ENCODE data around the gene FOXI1.

Gene FOXI1

DNA sequence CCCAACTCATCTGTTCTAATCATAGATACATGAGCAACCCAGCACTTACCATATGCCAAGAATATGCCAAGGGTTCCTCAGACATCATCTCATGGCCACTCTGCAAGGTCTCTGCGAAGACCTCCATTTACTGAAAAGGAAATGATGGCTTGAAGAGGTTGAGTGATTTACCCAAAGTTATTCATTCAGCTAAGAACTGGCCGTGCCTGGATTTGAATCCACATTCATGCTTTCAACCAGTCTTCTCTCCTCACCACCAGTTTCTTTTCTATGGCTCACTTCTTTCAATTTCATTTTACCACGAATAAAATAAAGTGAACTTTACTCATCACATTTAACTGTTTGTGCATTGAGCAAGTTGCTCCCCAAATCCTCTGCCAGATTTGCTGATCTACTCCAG lies 27.2 kb upstream of the FOXI1 start:
- no peak overlapping the region for H3K4me3 ChIP-seq (ENCODE audit: low read depth, low read length)
- no peak for DNase-seq (ENCODE audit: low read depth)
- TF ChIP-seq, protein P1, sequence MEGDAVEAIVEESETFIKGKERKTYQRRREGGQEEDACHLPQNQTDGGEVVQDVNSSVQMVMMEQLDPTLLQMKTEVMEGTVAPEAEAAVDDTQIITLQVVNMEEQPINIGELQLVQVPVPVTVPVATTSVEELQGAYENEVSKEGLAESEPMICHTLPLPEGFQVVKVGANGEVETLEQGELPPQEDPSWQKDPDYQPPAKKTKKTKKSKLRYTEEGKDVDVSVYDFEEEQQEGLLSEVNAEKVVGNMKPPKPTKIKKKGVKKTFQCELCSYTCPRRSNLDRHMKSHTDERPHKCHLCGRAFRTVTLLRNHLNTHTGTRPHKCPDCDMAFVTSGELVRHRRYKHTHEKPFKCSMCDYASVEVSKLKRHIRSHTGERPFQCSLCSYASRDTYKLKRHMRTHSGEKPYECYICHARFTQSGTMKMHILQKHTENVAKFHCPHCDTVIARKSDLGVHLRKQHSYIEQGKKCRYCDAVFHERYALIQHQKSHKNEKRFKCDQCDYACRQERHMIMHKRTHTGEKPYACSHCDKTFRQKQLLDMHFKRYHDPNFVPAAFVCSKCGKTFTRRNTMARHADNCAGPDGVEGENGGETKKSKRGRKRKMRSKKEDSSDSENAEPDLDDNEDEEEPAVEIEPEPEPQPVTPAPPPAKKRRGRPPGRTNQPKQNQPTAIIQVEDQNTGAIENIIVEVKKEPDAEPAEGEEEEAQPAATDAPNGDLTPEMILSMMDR (conservative IDR thresholded peaks at IDR 0.05; ENCODE audit: low read depth, low read length): no peak

DNA sequence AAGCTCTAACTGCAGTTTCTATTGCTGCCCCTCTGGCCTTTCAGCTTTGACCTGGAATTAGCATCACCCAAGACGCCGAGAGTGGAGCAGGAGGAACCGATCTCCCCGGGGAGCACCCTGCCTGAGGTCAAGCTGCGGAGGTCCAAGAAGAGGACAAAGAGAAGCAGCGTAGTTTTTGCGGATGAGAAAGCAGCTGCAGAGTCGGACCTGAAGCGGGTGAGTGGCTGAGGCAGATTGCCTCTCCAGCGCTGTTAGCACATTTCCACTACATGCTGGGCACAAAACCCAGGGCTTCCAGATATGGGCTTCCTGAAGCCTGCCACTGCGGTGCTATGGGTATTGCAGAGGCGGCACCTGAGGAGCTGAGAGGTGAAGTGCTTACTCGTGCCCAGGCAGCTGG lies 26.8 kb upstream of the FOXI1 start:
- DNase-seq (ENCODE audit: low read depth): no peak
- TF ChIP-seq, protein P1 (conservative IDR thresholded peaks at IDR 0.05; ENCODE audit: low read depth, low read length): no peak
- no peak overlapping the region for H3K4me3 ChIP-seq (ENCODE audit: low read depth, low read length)

DNA sequence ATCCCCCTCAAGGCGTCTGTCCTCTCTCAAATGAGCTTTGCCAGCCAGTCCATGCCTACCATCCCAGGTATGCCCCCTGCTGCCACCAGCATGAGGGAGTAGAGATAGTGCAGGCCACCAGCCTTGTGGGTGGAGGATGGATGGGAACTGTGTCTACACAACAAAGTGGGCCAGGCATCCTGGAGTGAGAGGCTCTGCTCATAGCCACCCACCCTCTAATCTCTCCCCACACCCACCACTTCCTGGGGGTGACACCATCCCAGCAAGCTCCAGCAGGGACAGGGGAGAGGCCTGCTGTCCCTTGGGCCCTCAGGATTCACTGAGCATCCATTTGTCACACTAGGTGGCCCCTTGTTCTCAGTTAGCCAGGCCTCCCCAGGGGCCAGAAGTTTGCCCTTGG lies 25.5 kb upstream of the FOXI1 start:
- no peak for DNase-seq (ENCODE audit: low read depth)
- TF ChIP-seq, protein P1 (conservative IDR thresholded peaks at IDR 0.05; ENCODE audit: low read depth, low read length): no peak
- H3K4me3 ChIP-seq (ENCODE audit: low read depth, low read length): no peak overlapping the region

DNA sequence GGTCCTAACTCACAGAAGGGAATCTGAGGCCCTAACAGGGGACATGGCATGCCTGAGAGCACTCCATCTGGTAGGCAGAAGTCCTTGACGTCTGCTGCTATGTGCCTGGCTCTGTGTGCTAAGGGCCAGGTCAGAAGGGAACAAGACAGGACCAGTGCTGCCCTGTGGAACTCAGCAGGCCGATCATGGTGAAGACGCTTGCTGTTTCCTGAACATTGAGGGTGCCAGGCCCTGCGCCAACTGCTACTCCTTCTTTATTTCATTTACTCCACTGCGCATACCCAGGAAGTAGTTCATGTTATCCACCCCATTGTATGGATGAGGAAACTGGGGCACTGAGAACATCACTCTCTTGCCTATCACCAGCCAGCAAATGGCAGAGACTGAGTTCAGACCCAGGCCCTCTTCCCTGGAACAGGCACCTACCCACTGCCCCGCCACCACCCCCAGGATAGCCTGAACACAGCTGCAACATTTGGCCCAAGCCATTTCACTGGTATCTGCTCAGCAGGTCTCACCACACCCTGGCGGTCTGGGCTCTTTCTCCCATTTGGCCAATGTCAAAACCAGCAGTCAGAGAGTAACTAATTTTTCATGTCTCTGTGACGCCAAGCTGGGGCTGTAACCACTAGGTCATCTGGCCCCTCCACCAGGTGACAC lies 24.8 kb upstream of the FOXI1 start:
- no peak for DNase-seq (ENCODE audit: low read depth)
- TF ChIP-seq, protein P1 (conservative IDR thresholded peaks at IDR 0.05; ENCODE audit: low read depth, low read length): no peak
- H3K4me3 ChIP-seq (ENCODE audit: low read depth, low read length): no peak overlapping the region

DNA sequence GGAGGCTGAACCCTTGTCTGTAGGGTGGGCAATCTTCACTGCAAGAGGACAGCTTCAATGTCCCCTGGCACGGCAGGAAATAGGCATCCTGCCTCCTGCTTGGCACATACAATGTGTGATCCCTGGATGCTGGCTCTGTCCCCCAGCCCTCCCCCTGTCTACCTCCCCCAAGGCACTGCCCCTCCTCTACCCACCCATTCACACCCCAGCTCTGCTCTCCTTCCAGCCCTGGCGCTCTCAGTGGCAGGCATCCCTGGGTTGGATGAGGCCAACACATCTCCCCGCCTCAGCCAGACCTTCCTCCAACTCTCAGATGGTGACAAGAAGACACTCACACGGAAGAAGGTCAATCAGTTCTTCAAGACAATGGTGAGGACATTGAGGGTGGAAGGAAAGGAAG lies 24.1 kb upstream of the FOXI1 start:
- no peak for DNase-seq (ENCODE audit: low read depth)
- H3K4me3 ChIP-seq (ENCODE audit: low read depth, low read length): no peak overlapping the region
- TF ChIP-seq, protein P1 (conservative IDR thresholded peaks at IDR 0.05; ENCODE audit: low read depth, low read length): no peak

DNA sequence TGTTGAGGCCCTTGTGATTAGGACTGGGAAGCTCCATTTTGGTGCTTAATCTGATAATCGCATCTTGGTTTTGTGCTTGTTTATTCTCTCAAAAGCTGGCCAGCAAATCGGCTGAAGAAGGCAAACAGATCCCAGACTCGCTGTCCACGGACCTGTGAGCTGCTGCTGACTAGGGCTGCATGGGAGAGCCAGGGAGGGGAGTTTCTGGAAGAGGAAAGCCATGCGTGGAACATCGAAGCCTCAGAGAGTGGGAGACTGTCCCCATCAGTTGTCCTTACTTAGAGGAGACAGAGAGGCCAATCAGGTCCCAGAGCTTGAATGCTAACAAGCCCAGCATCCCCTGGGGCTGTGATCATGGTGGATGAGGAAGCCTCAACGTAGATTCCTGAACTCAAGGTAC lies 23.0 kb upstream of the FOXI1 start:
- TF ChIP-seq, protein P1 (conservative IDR thresholded peaks at IDR 0.05; ENCODE audit: low read depth, low read length): no peak
- no peak for DNase-seq (ENCODE audit: low read depth)
- H3K4me3 ChIP-seq (ENCODE audit: low read depth, low read length): no peak overlapping the region

DNA sequence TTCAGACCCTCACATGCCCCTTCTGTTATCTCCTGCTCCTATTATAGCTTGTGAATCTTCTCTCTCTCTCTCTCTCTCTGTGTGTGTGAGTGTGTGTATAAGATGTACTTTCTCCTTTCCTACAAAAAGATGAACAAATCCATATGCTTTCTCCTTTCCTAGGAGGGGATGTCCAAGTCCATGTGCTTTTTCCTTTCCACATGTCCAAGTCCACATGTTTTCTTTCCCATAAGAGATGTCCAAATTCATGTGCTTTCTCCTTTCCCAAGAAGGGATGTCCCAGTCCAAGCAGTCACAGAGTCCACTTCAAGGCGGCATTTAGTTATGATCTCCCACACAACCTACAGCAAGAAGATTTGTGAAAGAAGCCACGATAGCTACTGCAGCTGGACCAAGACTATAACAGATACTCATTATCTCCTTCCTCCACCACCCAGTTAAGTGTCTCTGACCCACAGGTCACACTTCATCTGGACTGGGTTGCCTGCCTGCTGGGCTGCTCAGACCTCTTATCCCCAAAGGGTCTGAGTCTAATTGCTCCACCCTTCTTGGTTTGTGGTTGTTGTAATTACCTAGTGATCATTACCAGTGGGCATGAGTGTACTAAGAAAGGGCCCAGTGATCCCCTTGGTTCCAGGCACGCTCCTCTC lies 18.4 kb upstream of the FOXI1 start:
- no peak for DNase-seq (ENCODE audit: low read depth)
- TF ChIP-seq, protein P1 (conservative IDR thresholded peaks at IDR 0.05; ENCODE audit: low read depth, low read length): no peak
- H3K4me3 ChIP-seq (ENCODE audit: low read depth, low read length): no peak overlapping the region

All from choroid plexus epithelial cell (primary cell).